ENCODE measurements around the gene FAM168A.

- TF ChIP-seq, protein P1, sequence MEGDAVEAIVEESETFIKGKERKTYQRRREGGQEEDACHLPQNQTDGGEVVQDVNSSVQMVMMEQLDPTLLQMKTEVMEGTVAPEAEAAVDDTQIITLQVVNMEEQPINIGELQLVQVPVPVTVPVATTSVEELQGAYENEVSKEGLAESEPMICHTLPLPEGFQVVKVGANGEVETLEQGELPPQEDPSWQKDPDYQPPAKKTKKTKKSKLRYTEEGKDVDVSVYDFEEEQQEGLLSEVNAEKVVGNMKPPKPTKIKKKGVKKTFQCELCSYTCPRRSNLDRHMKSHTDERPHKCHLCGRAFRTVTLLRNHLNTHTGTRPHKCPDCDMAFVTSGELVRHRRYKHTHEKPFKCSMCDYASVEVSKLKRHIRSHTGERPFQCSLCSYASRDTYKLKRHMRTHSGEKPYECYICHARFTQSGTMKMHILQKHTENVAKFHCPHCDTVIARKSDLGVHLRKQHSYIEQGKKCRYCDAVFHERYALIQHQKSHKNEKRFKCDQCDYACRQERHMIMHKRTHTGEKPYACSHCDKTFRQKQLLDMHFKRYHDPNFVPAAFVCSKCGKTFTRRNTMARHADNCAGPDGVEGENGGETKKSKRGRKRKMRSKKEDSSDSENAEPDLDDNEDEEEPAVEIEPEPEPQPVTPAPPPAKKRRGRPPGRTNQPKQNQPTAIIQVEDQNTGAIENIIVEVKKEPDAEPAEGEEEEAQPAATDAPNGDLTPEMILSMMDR (IDR thresholded peaks at IDR 0.05 in 8 of 11, conservative IDR thresholded peaks at IDR 0.05 in 3 of 11): no peak
- no peak for TF ChIP-seq POLR2A (IDR thresholded peaks at IDR 0.05)
Measured at GRCh38 chr11:73420136-73420535, 177.8 kb downstream of the FAM168A start.

All from spleen (tissue), 7 donors.